KMS-11 (cell line): Measurements from ENCODE around the gene BTG1.

ENCODE experiments used
- H2AFZ ChIP-seq: fragments of 200-600 bp; sonication (generic); 2 replicates; pipeline ENCODE4 v1.6.1; 2016; ENCODE audit warnings: antibody characterized with exemption, mixed run types, low read depth
- H3K27ac ChIP-seq: fragments of 200-600 bp; sonication (generic); 2 replicates; pipeline ENCODE4 v1.6.1; 2016; ENCODE audit warnings: mild to moderate bottlenecking, mixed run types
- H3K27me3 ChIP-seq: fragments of 200-600 bp; sonication (generic); 2 replicates; pipeline ENCODE4 v1.6.1; 2017; ENCODE audit warnings: mild to moderate bottlenecking, low read depth, mixed run types, moderate library complexity; ENCODE audit not compliant: insufficient read depth
- H3K36me3 ChIP-seq: fragments of 200-600 bp; sonication (generic); 2 replicates; pipeline ENCODE4 v1.6.1; 2017; ENCODE audit warnings: mild to moderate bottlenecking, mixed run types; ENCODE audit not compliant: insufficient read depth
- H3K4me1 ChIP-seq: fragments of 200-600 bp; sonication (generic); 2 replicates; pipeline ENCODE4 v1.6.1; 2016; ENCODE audit warnings: mild to moderate bottlenecking, low read depth, mixed run types; ENCODE audit not compliant: poor library complexity, severe bottlenecking
- H3K4me2 ChIP-seq: fragments of 200-600 bp; sonication (generic); 2 replicates; pipeline ENCODE4 v1.7.0; 2016; ENCODE audit warnings: mild to moderate bottlenecking, mixed run types
- H3K4me3 ChIP-seq: fragments of 200-600 bp; sonication (generic); IDR thresholded peaks from 2 replicates; pipeline ENCODE4 v1.6.1; 2017; ENCODE audit warnings: low read depth, low read length, mixed read lengths; ENCODE audit not compliant: insufficient read depth
- H3K79me2 ChIP-seq: fragments of 200-600 bp; sonication (generic); 2 replicates; pipeline ENCODE4 v1.6.1; 2016; ENCODE audit warnings: low read depth, mixed run types; ENCODE audit not compliant: insufficient read depth
- H3K9ac ChIP-seq: fragments of 200-600 bp; sonication (generic); 2 replicates; pipeline ENCODE4 v1.6.1; 2016; ENCODE audit warnings: mild to moderate bottlenecking, mixed run types
- H4K20me1 ChIP-seq: fragments of 200-600 bp; sonication (generic); 2 replicates; pipeline ENCODE4 v1.6.1; 2016; ENCODE audit warnings: mild to moderate bottlenecking, mixed run types; ENCODE audit not compliant: insufficient read depth
- CTCF ChIP-seq: fragments of 200-600 bp; sonication (generic); conservative IDR thresholded peaks from 2 replicates; pipeline ENCODE4 v1.6.1; 2017; ENCODE audit warnings: low read depth, mild to moderate bottlenecking, antibody characterized with exemption, low read length, moderate library complexity, mixed read lengths

BTG1 gene

GRCh38 chr12:92139634-92140150, 6.0 kb downstream of the BTG1 start:
- Histone ChIP-seq H3K4me1 (peaks cover 63% of the 10 kb centered on the region), H3K27ac (no peak overlapping the region), H3K27me3 (no peaks in the 10 kb centered on the region), H3K79me2 (peaks cover 47% of the 10 kb centered on the region), H2AFZ (no peak overlapping the region), H3K4me2 (no peak overlapping the region), H3K4me3 (no peak overlapping the region), H3K36me3 (no peaks in the 10 kb centered on the region), H4K20me1 (no peaks in the 10 kb centered on the region), H3K9ac (no peak overlapping the region)
- no peak for TF ChIP-seq CTCF

GRCh38 chr12:92138626-92139025, 7.0 kb downstream of the BTG1 start:
- Histone ChIP-seq H3K27me3 (no peaks in the 10 kb centered on the region), H3K4me2 (no peak overlapping the region), H4K20me1 (no peaks in the 10 kb centered on the region), H2AFZ (no peak overlapping the region), H3K9ac (no peak overlapping the region), H3K36me3 (no peaks in the 10 kb centered on the region), H3K27ac (no peak overlapping the region), H3K79me2 (peaks cover 37% of the 10 kb centered on the region; the same call in 1 of the 2 replicates), H3K4me1 (peaks cover 67% of the 10 kb centered on the region), H3K4me3 (no peak overlapping the region)
- no peak for TF ChIP-seq CTCF

GRCh38 chr12:92138144-92138543, 7.5 kb downstream of the BTG1 start:
- Histone ChIP-seq H3K79me2 (peaks cover 33% of the 10 kb centered on the region; the same call in 1 of the 2 replicates), H3K4me1 (peaks cover 63% of the 10 kb centered on the region), H2AFZ (no peak overlapping the region), H3K4me2 (no peak overlapping the region), H3K4me3 (no peak overlapping the region), H4K20me1 (no peaks in the 10 kb centered on the region), H3K27me3 (no peaks in the 10 kb centered on the region), H3K27ac (no peak overlapping the region), H3K9ac (no peak overlapping the region), H3K36me3 (no peaks in the 10 kb centered on the region)
- no peak for TF ChIP-seq CTCF

GRCh38 chr12:92136965-92137721, 8.5 kb downstream of the BTG1 start:
- TF ChIP-seq CTCF: no peak
- Histone ChIP-seq H3K36me3 (no peaks in the 10 kb centered on the region), H3K27ac (no peak overlapping the region), H2AFZ (no peak overlapping the region), H3K4me1 (peaks cover 63% of the 10 kb centered on the region), H3K4me2 (no peak overlapping the region; the same call in 1 of the 2 replicates), H3K4me3 (no peak overlapping the region), H3K9ac (no peak overlapping the region), H4K20me1 (no peaks in the 10 kb centered on the region), H3K79me2 (peaks cover 24% of the 10 kb centered on the region; the same call in 1 of the 2 replicates), H3K27me3 (no peaks in the 10 kb centered on the region)
